H9 (cell line): ENCODE data around the gene ZNF28. TPM values are rescaled to one million over a fixed set of nuclear protein-coding genes. Genes with fewer than 3 reads are reported as not detected.
"Not testable (repeated sequence)": the region's sequence is repeated elsewhere in the genome, so short reads cannot be mapped to it uniquely, and the experiment has no call there.

Experiments
- DNase-seq: peaks from one replicate; pipeline ENCODE4 v3.0.0-alpha.2; 2017
- H2AFZ ChIP-seq: one replicate; pipeline ENCODE4 v1.6.1; 2013; ENCODE audit warnings: mild to moderate bottlenecking, low read length, control low read depth, moderate library complexity
- H2AK5ac ChIP-seq: 2 replicates; pipeline ENCODE4 v1.6.1; 2013; ENCODE audit warnings: low read length, control low read depth, mixed read lengths; ENCODE audit not compliant: insufficient read length
- H2BK120ac ChIP-seq: one replicate; pipeline ENCODE4 v1.6.1; 2013; ENCODE audit warnings: low read depth, mild to moderate bottlenecking, low read length, control low read depth, inconsistent platforms; ENCODE audit not compliant: poor library complexity, severe bottlenecking
- H2BK12ac ChIP-seq: 2 replicates; pipeline ENCODE4 v1.6.1; 2013; ENCODE audit warnings: low read length, control low read depth, mixed read lengths, low read depth; ENCODE audit not compliant: insufficient read length
- H2BK15ac ChIP-seq: 2 replicates; pipeline ENCODE4 v1.6.1; 2013; ENCODE audit warnings: low read depth, low read length, control low read depth
- H2BK20ac ChIP-seq: one replicate; pipeline ENCODE4 v1.6.1; 2013; ENCODE audit warnings: low read depth, mild to moderate bottlenecking, low read length, control low read depth, inconsistent platforms; ENCODE audit not compliant: poor library complexity, severe bottlenecking
- H2BK5ac ChIP-seq: 2 replicates; pipeline ENCODE4 v1.6.1; 2013; ENCODE audit warnings: low read length, control low read depth, mixed read lengths; ENCODE audit not compliant: insufficient read length
- H3K14ac ChIP-seq: 2 replicates; pipeline ENCODE4 v1.6.1; 2013; ENCODE audit warnings: low read length, control low read depth; ENCODE audit not compliant: insufficient read depth
- H3K18ac ChIP-seq: 2 replicates; pipeline ENCODE4 v1.6.1; 2013; ENCODE audit warnings: low read depth, mild to moderate bottlenecking, mixed read lengths, low read length, control low read depth; ENCODE audit not compliant: insufficient read length
- H3K23ac ChIP-seq: 2 replicates; pipeline ENCODE4 v1.6.1; 2013; ENCODE audit warnings: low read length, control low read depth, mixed read lengths, low read depth; ENCODE audit not compliant: insufficient read length
- H3K23me2 ChIP-seq: 2 replicates; pipeline ENCODE4 v1.6.1; 2013; ENCODE audit warnings: low read depth, mild to moderate bottlenecking, mixed read lengths, low read length, control low read depth; ENCODE audit not compliant: insufficient read length, poor library complexity, severe bottlenecking
- H3K27ac ChIP-seq: 2 replicates; pipeline ENCODE4 v1.5.1; 2013; ENCODE audit warnings: low read length, control low read depth, mixed read lengths, low read depth; ENCODE audit not compliant: insufficient read length
- H3K27me3 ChIP-seq: 2 replicates; pipeline ENCODE4 v1.6.1; 2013; ENCODE audit warnings: low read length, control low read depth, inconsistent platforms; ENCODE audit not compliant: insufficient read depth
- H3K4ac ChIP-seq: 2 replicates; pipeline ENCODE4 v1.6.1; 2013; ENCODE audit warnings: low read depth, mild to moderate bottlenecking, control low read depth, inconsistent platforms, low read length, moderate library complexity
- H3K4me1 ChIP-seq: 2 replicates; pipeline ENCODE4 v1.6.1; 2013; ENCODE audit warnings: low read length, control low read depth, inconsistent platforms; ENCODE audit not compliant: insufficient read depth
- H3K4me2 ChIP-seq: 2 replicates; pipeline ENCODE4 v1.6.1; 2013; ENCODE audit warnings: low read length, control low read depth, mixed read lengths; ENCODE audit not compliant: insufficient read length, insufficient read depth
- H3K56ac ChIP-seq: 2 replicates; pipeline ENCODE4 v1.6.1; 2013; ENCODE audit warnings: low read depth, mild to moderate bottlenecking, mixed read lengths, low read length, control low read depth; ENCODE audit not compliant: insufficient read length
- H3K79me1 ChIP-seq: 2 replicates; pipeline ENCODE4 v1.6.1; 2013; ENCODE audit warnings: low read depth, mild to moderate bottlenecking, moderate library complexity, low read length, control low read depth, inconsistent platforms; ENCODE audit not compliant: insufficient read depth, poor library complexity, severe bottlenecking
- H3K79me2 ChIP-seq: 2 replicates; pipeline ENCODE4 v1.6.1; 2013; ENCODE audit warnings: low read length, control low read depth, inconsistent platforms; ENCODE audit not compliant: insufficient read depth
- H3K9ac ChIP-seq: 2 replicates; pipeline ENCODE4 v1.6.1; 2013; ENCODE audit warnings: low read length, control low read depth, mixed read lengths; ENCODE audit not compliant: insufficient read length; ENCODE audit errors: extremely low read depth
- H3K9me3 ChIP-seq: one replicate; pipeline ENCODE4 v1.6.1; 2013; ENCODE audit warnings: low read depth, low read length, inconsistent platforms; ENCODE audit not compliant: control insufficient read depth
- H3T11ph ChIP-seq: one replicate; pipeline ENCODE4 v1.6.1; 2013; ENCODE audit warnings: mild to moderate bottlenecking, low read length, control low read depth, inconsistent platforms
- H4K20me1 ChIP-seq: one replicate; pipeline ENCODE4 v1.6.1; 2013; ENCODE audit not compliant: control insufficient read depth, insufficient read length, insufficient read depth
- H4K5ac ChIP-seq: 2 replicates; pipeline ENCODE4 v1.6.1; 2013; ENCODE audit warnings: low read depth, mild to moderate bottlenecking, mixed read lengths, low read length, control low read depth; ENCODE audit not compliant: insufficient read length
- H4K8ac ChIP-seq: replicated peaks from 2 replicates; pipeline ENCODE4 v1.6.1; 2013; ENCODE audit warnings: low read length, control low read depth, mixed read lengths, low read depth; ENCODE audit not compliant: insufficient read length
- H4K91ac ChIP-seq: 2 replicates; pipeline ENCODE4 v1.6.1; 2013; ENCODE audit warnings: low read depth, mild to moderate bottlenecking, moderate library complexity, mixed read lengths, low read length, control low read depth; ENCODE audit not compliant: insufficient read length
- H3K27ac Mint-ChIP-seq, 3 experiments: 2 replicates in 2 of 3; 3 replicates in 1 of 3; pipeline ENCODE4 v1.8.0; 2020 to 2021; ENCODE audit warnings: mixed read lengths in 3 of 3, mild to moderate bottlenecking in 1 of 3, moderate library complexity in 1 of 3
- H3K27me3 Mint-ChIP-seq: 2 replicates; pipeline ENCODE4 v1.8.0; 2021; ENCODE audit warnings: low read depth, mild to moderate bottlenecking, moderate library complexity, mixed read lengths
- H3K36me3 Mint-ChIP-seq, 3 experiments: 2 replicates in 2 of 3; 3 replicates in 1 of 3; pipeline ENCODE4 v1.8.0; 2020 to 2021; ENCODE audit warnings: low read depth in 3 of 3, mixed read lengths in 3 of 3; ENCODE audit not compliant: insufficient read depth in 1 of 3
- H3K4me1 Mint-ChIP-seq, 2 experiments: 2 replicates each; pipeline ENCODE4 v1.8.0; 2020; ENCODE audit warnings: mixed read lengths in 2 of 2
- H3K4me3 Mint-ChIP-seq, 2 experiments: 2 replicates in 1 of 2; 3 replicates in 1 of 2; pipeline ENCODE4 v1.8.0; 2020 to 2021; ENCODE audit warnings: mild to moderate bottlenecking in 2 of 2, mixed read lengths in 2 of 2, moderate library complexity in 1 of 2
- H3K9me3 Mint-ChIP-seq, 2 experiments: 2 replicates in 1 of 2; 3 replicates in 1 of 2; pipeline ENCODE4 v1.8.0; 2020; ENCODE audit warnings: mild to moderate bottlenecking in 2 of 2, mixed read lengths in 2 of 2, moderate library complexity in 1 of 2
- WGBS: extraction: QIAGEN DNeasy Blood & Tissue Kit; methylation state at CpG from one replicate; pipeline ENCODE4 v1.1.7; 2013; ENCODE audit warnings: missing lambda C conversion rate, low lambda C conversion rate, mixed read lengths; ENCODE audit not compliant: insufficient read length; ENCODE audit errors: extremely low coverage; 5-methylcytosine and 5-hydroxymethylcytosine counted together
- total RNA-seq: library from RNA; stranded (reverse); gene quantifications from 2 replicates; pipeline ENCODE4 v1.2.1, GENCODE V29; 2021

ZNF28 gene
- total RNA-seq, 1 experiment from 2014 or later = 31.3 TPM

GRCh38 chr19:52829866-52830265 lies 8.4 kb upstream of the ZNF28 start:
- not testable (repeated sequence) for H2BK5ac ChIP-seq, H2AK5ac ChIP-seq, H2BK120ac ChIP-seq, H3K23me2 ChIP-seq, H2BK20ac ChIP-seq, H3K27ac Mint-ChIP-seq, H3K27me3 ChIP-seq, H3K27me3 Mint-ChIP-seq, H4K91ac ChIP-seq, H3K9ac ChIP-seq, DNase-seq, H3K27ac ChIP-seq, H2BK15ac ChIP-seq, H4K20me1 ChIP-seq, H3K36me3 Mint-ChIP-seq, H3K9me3 Mint-ChIP-seq, H3K14ac ChIP-seq, H3K9me3 ChIP-seq, H3K4me2 ChIP-seq, H4K5ac ChIP-seq, H2BK12ac ChIP-seq, H3K4me1 ChIP-seq, H3K23ac ChIP-seq, H3K18ac ChIP-seq, H4K8ac ChIP-seq, H3K4ac ChIP-seq, H3K56ac ChIP-seq, H3T11ph ChIP-seq, H3K4me3 Mint-ChIP-seq, H2AFZ ChIP-seq, H3K79me2 ChIP-seq, H3K79me1 ChIP-seq
- WGBS = no CpG with 5 or more reads among the region's 7 CpGs
- H3K4me1 Mint-ChIP-seq = peaks cover 15% of the 10 kb centered on the region in 2 experiments
